Activated T-cell treated with anti-CD3 and anti-CD28 coated beads, Interleukin-2, amount 50 U/mL, for 72 hours (primary cell): ENCODE data around the gene EPB41L3. TPM values are rescaled to one million over a fixed set of nuclear protein-coding genes. Genes with fewer than 3 reads are reported as not detected.
"Not testable (repeated sequence)": the region's sequence is repeated elsewhere in the genome, so short reads cannot be mapped to it uniquely, and the experiment has no call there.

Experiments used
- ATAC-seq, 2 donors: fragments of 150-1000 bp; cut with Tn5 transposase; replicated peaks in 1 of 2; 2 replicates each; pipeline ENCODE4 v1.10.0; 2021; ENCODE audit warnings: moderate library complexity in 2 of 2, mild to moderate bottlenecking in 1 of 2
- DNase-seq, 2 donors: peaks; one replicate each; pipeline ENCODE4 v3.0.0; 2021 to 2022; ENCODE audit warnings: mixed read lengths in 1 of 2
- H3K27ac Mint-ChIP-seq: one replicate; pipeline ENCODE4 v1.8.0; 2022; ENCODE audit warnings: mild to moderate bottlenecking, moderate library complexity, mixed read lengths
- H3K27me3 Mint-ChIP-seq: one replicate; pipeline ENCODE4 v1.8.0; 2022; ENCODE audit warnings: low read depth, mixed read lengths
- H3K36me3 Mint-ChIP-seq, 2 donors: one replicate each; pipeline ENCODE4 v1.8.0; 2022; ENCODE audit warnings: mixed read lengths in 2 of 2, mild to moderate bottlenecking in 1 of 2; ENCODE audit not compliant: insufficient read depth in 2 of 2
- H3K4me1 Mint-ChIP-seq: one replicate; pipeline ENCODE4 v1.8.0; 2022; ENCODE audit warnings: low read depth, mixed read lengths
- H3K4me3 Mint-ChIP-seq, 2 donors: one replicate each; pipeline ENCODE4 v1.8.0; 2022; ENCODE audit warnings: mild to moderate bottlenecking in 2 of 2, mixed read lengths in 2 of 2, moderate library complexity in 2 of 2
- H3K9me3 Mint-ChIP-seq, 2 donors: one replicate each; pipeline ENCODE4 v1.8.0; 2022; ENCODE audit warnings: mixed read lengths in 2 of 2
- total RNA-seq, 2 donors: library from RNA; stranded (reverse); gene quantifications; one replicate each; pipeline ENCODE4 v1.2.3, GENCODE V29; 2022

Gene EPB41L3
- total RNA-seq, 2 donors from 2014 or later = 3.4 to 4.9 TPM

GRCh38 chr18:5506174-5506573 is 37.6 kb downstream of the EPB41L3 start:
- Mint-ChIP-seq H3K9me3 (peaks cover 0 to 1% of the 10 kb centered on the region in 2 donors), H3K36me3 (no peaks in the 10 kb centered on the region), H3K27me3 (peaks cover 18% of the 10 kb centered on the region), H3K4me3 (no peak overlapping the region), H3K27ac (no peak overlapping the region), H3K4me1 (no peaks in the 10 kb centered on the region)
- DNase-seq = no peak
- ATAC-seq = no peak

- DNase-seq (no peak), ATAC-seq (no peak)
- no peaks in the 10 kb centered on the region for H3K4me1 Mint-ChIP-seq
- H3K9me3 Mint-ChIP-seq = peaks cover 0 to 1% of the 10 kb centered on the region in 2 donors
- no peak overlapping the region for H3K27ac Mint-ChIP-seq
- no peaks in the 10 kb centered on the region for H3K36me3 Mint-ChIP-seq
- peaks cover 7% of the 10 kb centered on the region for H3K27me3 Mint-ChIP-seq
- H3K4me3 Mint-ChIP-seq = no peak overlapping the region
Observed at GRCh38 chr18:5503740-5504139, 40.1 kb downstream of the EPB41L3 start.

- H3K9me3 Mint-ChIP-seq = no peaks in the 10 kb centered on the region
- H3K4me3 Mint-ChIP-seq = no peak overlapping the region
- no peak overlapping the region for H3K27ac Mint-ChIP-seq
- DNase-seq (no peak), ATAC-seq (no peak)
- no peaks in the 10 kb centered on the region for H3K36me3 Mint-ChIP-seq
- peaks cover 14% of the 10 kb centered on the region for H3K27me3 Mint-ChIP-seq
- H3K4me1 Mint-ChIP-seq = no peaks in the 10 kb centered on the region
Observed at GRCh38 chr18:5500158-5500939, 43.4 kb downstream of the EPB41L3 start.

GRCh38 chr18:5498452-5498851 is 45.3 kb downstream of the EPB41L3 start:
- DNase-seq (no peak), ATAC-seq (no peak)
- no peak overlapping the region for H3K4me3 Mint-ChIP-seq
- no peaks in the 10 kb centered on the region for H3K36me3 Mint-ChIP-seq
- peaks cover 6% of the 10 kb centered on the region for H3K27me3 Mint-ChIP-seq
- H3K9me3 Mint-ChIP-seq = no peaks in the 10 kb centered on the region
- no peaks in the 10 kb centered on the region for H3K4me1 Mint-ChIP-seq
- no peak overlapping the region for H3K27ac Mint-ChIP-seq

GRCh38 chr18:5496305-5496704 is 47.5 kb downstream of the EPB41L3 start:
- ATAC-seq (no peak), DNase-seq (no peak)
- Mint-ChIP-seq H3K4me1 (no peaks in the 10 kb centered on the region), H3K27ac (no peak overlapping the region), H3K4me3 (no peak overlapping the region), H3K36me3 (no peaks in the 10 kb centered on the region), H3K9me3 (no peaks in the 10 kb centered on the region), H3K27me3 (peaks cover 6% of the 10 kb centered on the region)

- Mint-ChIP-seq H3K27me3 (no peaks in the 10 kb centered on the region), H3K4me1 (no peaks in the 10 kb centered on the region), H3K4me3 (no peak overlapping the region), H3K27ac (no peak overlapping the region), H3K36me3 (peaks cover 0 to 2% of the 10 kb centered on the region in 2 donors), H3K9me3 (peaks cover 0 to 4% of the 10 kb centered on the region in 2 donors)
- ATAC-seq (no peak), DNase-seq (no peak)
Observed at GRCh38 chr18:5490753-5491480, 52.9 kb downstream of the EPB41L3 start.

- DNase-seq (no peak), ATAC-seq (no peak)
- Mint-ChIP-seq H3K4me1 (no peaks in the 10 kb centered on the region), H3K27me3 (no peaks in the 10 kb centered on the region), H3K4me3 (no peak overlapping the region), H3K9me3 (peaks cover 2 to 4% of the 10 kb centered on the region in 2 donors), H3K36me3 (peaks cover 0 to 2% of the 10 kb centered on the region in 2 donors), H3K27ac (no peak overlapping the region)
Observed at GRCh38 chr18:5488844-5489243, 55.0 kb downstream of the EPB41L3 start.

GRCh38 chr18:5488044-5488443 is 55.8 kb downstream of the EPB41L3 start:
- not testable (repeated sequence) for H3K27ac Mint-ChIP-seq, ATAC-seq, H3K36me3 Mint-ChIP-seq, H3K27me3 Mint-ChIP-seq, H3K9me3 Mint-ChIP-seq, H3K4me3 Mint-ChIP-seq, DNase-seq, H3K4me1 Mint-ChIP-seq

- Mint-ChIP-seq H3K4me3 (no peak overlapping the region), H3K27me3 (no peaks in the 10 kb centered on the region), H3K4me1 (no peaks in the 10 kb centered on the region), H3K36me3 (peaks cover 0 to 2% of the 10 kb centered on the region in 2 donors), H3K9me3 (peaks cover 4 to 6% of the 10 kb centered on the region in 2 donors), H3K27ac (no peak overlapping the region)
- no peak for DNase-seq
- ATAC-seq = no peak
Observed at GRCh38 chr18:5484526-5484925, 59.3 kb downstream of the EPB41L3 start.

GRCh38 chr18:5481621-5482020 is 62.2 kb downstream of the EPB41L3 start:
- H3K27ac Mint-ChIP-seq = no peak overlapping the region
- ATAC-seq = no peak
- H3K36me3 Mint-ChIP-seq = no peaks in the 10 kb centered on the region
- DNase-seq = no peak
- H3K27me3 Mint-ChIP-seq = peaks cover 7% of the 10 kb centered on the region
- no peaks in the 10 kb centered on the region for H3K4me1 Mint-ChIP-seq
- peaks cover 0 to 6% of the 10 kb centered on the region in 2 donors for H3K9me3 Mint-ChIP-seq
- no peak overlapping the region for H3K4me3 Mint-ChIP-seq

- Mint-ChIP-seq H3K9me3 (peaks cover 0 to 4% of the 10 kb centered on the region in 2 donors), H3K27ac (no peak overlapping the region), H3K36me3 (no peaks in the 10 kb centered on the region), H3K4me1 (no peaks in the 10 kb centered on the region), H3K27me3 (peaks cover 11% of the 10 kb centered on the region), H3K4me3 (no peak overlapping the region)
- no peak for DNase-seq
- ATAC-seq = no peak
Observed at GRCh38 chr18:5478261-5478660, 65.5 kb downstream of the EPB41L3 start.

- no peak overlapping the region for H3K27ac Mint-ChIP-seq
- DNase-seq (no peak), ATAC-seq (no peak)
- H3K36me3 Mint-ChIP-seq = no peaks in the 10 kb centered on the region
- peaks cover 0 to 2% of the 10 kb centered on the region in 2 donors for H3K9me3 Mint-ChIP-seq
- H3K4me1 Mint-ChIP-seq = no peaks in the 10 kb centered on the region
- H3K27me3 Mint-ChIP-seq = peaks cover 16% of the 10 kb centered on the region
- no peak overlapping the region for H3K4me3 Mint-ChIP-seq
Observed at GRCh38 chr18:5476961-5477800, 66.6 kb downstream of the EPB41L3 start.

- DNase-seq = no peak
- Mint-ChIP-seq H3K4me3 (no peak overlapping the region), H3K27ac (no peak overlapping the region), H3K36me3 (no peaks in the 10 kb centered on the region), H3K4me1 (no peaks in the 10 kb centered on the region), H3K9me3 (no peaks in the 10 kb centered on the region), H3K27me3 (peaks cover 16% of the 10 kb centered on the region)
- ATAC-seq = no peak
Observed at GRCh38 chr18:5475267-5475666, 68.5 kb downstream of the EPB41L3 start.
